Measurements from ENCODE around the gene AQR.

GRCh38 chr15:34813446-34814190 is 155.9 kb downstream of the AQR start:
- TF ChIP-seq POLR2AphosphoS5 (IDR thresholded peaks at IDR 0.05; ENCODE audit: low read depth, low read length) (no peak), POLR2A (IDR thresholded peaks at IDR 0.05; ENCODE audit: low read depth, low read length) (no peak), TAF1 (IDR thresholded peaks at IDR 0.05; ENCODE audit: borderline replicate concordance, low read depth, low read length) (no peak)
